Left ventricle myocardium inferior (tissue), 1 donor: ENCODE measurements around the gene NOS1AP. TPM values are rescaled to one million over a fixed set of nuclear protein-coding genes. Genes with fewer than 3 reads are reported as not detected.

Experiments
- DNase-seq: peaks from one replicate; pipeline ENCODE4 v3.0.0-alpha.2; 2020
- H3K27ac ChIP-seq: fragments of 200-600 bp; replicated peaks from 2 replicates; pipeline ENCODE4 v1.8.0; 2021
- H3K27me3 ChIP-seq: fragments of 200-600 bp; 2 replicates; pipeline ENCODE4 v1.8.0; 2021; ENCODE audit warnings: low read depth
- H3K36me3 ChIP-seq: fragments of 200-600 bp; 2 replicates; pipeline ENCODE4 v1.8.0; 2021
- H3K4me1 ChIP-seq: fragments of 200-600 bp; 2 replicates; pipeline ENCODE4 v1.8.0; 2021
- H3K4me3 ChIP-seq: fragments of 200-600 bp; 2 replicates; pipeline ENCODE4 v1.8.0; 2021; ENCODE audit warnings: mild to moderate bottlenecking, moderate library complexity
- H3K9me3 ChIP-seq: fragments of 200-600 bp; replicated peaks from 2 replicates; pipeline ENCODE4 v1.8.0; 2021
- intact Hi-C: fragments of 100-400 bp; cut with micrococcal nuclease; formaldehyde crosslinking; loops from one replicate; pipeline ENCODE4 v1.11.0; 2022
- total RNA-seq: library from RNA; stranded (reverse); fragmentation: NEBNext Ultra II Directional; extraction: Animal tissue kit (Norgen Biotek cat#: 25700); gene quantifications from one replicate; pipeline ENCODE4 v1.2.1, GENCODE V29; 2021
- TF ChIP-seq, protein P1 (sequence below): fragments of 200-600 bp; IDR thresholded peaks from 2 replicates; pipeline ENCODE4 v1.8.0; 2021; ENCODE audit warnings: antibody characterized with exemption, mild to moderate bottlenecking, borderline replicate concordance
- donor health status: DM: no; HTN: yes; CAD: no; lungs with severe emphysema.

NOS1AP gene
- total RNA-seq, 1 donor from 2014 or later = 6.2 TPM

- intact Hi-C loops = no loop called here
- Histone ChIP-seq H3K36me3 (no peaks in the 10 kb centered on the region), H3K4me1 (peaks cover 2% of the 10 kb centered on the region), H3K27me3 (no peaks in the 10 kb centered on the region), H3K4me3 (no peak overlapping the region), H3K27ac (no peak overlapping the region), H3K9me3 (no peaks in the 10 kb centered on the region)
- no peak for DNase-seq
- TF ChIP-seq, protein P1, sequence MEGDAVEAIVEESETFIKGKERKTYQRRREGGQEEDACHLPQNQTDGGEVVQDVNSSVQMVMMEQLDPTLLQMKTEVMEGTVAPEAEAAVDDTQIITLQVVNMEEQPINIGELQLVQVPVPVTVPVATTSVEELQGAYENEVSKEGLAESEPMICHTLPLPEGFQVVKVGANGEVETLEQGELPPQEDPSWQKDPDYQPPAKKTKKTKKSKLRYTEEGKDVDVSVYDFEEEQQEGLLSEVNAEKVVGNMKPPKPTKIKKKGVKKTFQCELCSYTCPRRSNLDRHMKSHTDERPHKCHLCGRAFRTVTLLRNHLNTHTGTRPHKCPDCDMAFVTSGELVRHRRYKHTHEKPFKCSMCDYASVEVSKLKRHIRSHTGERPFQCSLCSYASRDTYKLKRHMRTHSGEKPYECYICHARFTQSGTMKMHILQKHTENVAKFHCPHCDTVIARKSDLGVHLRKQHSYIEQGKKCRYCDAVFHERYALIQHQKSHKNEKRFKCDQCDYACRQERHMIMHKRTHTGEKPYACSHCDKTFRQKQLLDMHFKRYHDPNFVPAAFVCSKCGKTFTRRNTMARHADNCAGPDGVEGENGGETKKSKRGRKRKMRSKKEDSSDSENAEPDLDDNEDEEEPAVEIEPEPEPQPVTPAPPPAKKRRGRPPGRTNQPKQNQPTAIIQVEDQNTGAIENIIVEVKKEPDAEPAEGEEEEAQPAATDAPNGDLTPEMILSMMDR = no peak
Measured at GRCh38 chr1:162252214-162252613, 182.7 kb downstream of the NOS1AP start.

DNA sequence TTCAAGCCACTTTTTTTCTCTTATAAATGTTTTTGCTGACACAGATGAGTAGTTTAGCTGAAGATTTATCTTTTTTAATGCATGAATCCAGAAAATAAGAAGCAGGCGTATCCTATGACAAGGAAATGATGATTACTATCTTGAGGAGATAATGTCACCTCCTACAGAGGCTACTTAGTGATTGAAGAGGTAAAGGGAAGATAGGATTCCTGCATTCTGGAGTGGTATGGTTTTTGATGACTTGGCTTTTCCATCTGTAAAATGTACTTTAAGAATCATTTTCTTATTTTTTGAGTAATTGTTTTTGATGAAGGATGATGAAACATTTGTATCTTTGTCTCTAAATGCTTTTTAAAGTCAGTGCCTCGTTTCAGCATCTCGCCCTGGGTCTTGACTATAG, 184.3 kb downstream of the NOS1AP start:
- Histone ChIP-seq H3K36me3 (no peaks in the 10 kb centered on the region), H3K27ac (no peak overlapping the region), H3K9me3 (no peaks in the 10 kb centered on the region), H3K27me3 (no peaks in the 10 kb centered on the region), H3K4me3 (no peak overlapping the region), H3K4me1 (no peaks in the 10 kb centered on the region)
- intact Hi-C loops = no loop called here
- TF ChIP-seq, protein P1 = no peak
- DNase-seq = no peak

DNA sequence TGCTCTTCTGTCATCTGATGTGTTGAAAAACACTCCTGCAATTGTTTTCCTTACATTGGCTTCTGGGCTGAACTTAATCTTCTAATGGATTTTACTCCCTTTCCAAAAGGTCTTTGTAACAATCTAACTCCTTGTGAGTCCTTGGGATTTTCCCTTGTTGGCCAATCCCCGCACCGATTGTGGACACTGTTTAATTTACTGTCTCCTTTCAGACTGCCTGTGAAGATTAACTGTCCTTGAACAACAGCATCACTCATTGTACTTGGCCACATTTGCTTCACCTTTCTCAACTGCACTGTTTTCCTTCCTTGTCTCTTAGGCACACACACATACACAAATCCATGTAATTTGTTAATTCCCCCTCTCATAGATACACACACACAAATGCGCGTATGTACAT, 186.8 kb downstream of the NOS1AP start:
- Histone ChIP-seq H3K4me3 (no peak overlapping the region), H3K36me3 (no peaks in the 10 kb centered on the region), H3K9me3 (no peaks in the 10 kb centered on the region), H3K27me3 (no peaks in the 10 kb centered on the region), H3K27ac (no peak overlapping the region), H3K4me1 (no peaks in the 10 kb centered on the region)
- no peak for DNase-seq
- intact Hi-C loops = no loop called here
- TF ChIP-seq, protein P1 = no peak

DNA sequence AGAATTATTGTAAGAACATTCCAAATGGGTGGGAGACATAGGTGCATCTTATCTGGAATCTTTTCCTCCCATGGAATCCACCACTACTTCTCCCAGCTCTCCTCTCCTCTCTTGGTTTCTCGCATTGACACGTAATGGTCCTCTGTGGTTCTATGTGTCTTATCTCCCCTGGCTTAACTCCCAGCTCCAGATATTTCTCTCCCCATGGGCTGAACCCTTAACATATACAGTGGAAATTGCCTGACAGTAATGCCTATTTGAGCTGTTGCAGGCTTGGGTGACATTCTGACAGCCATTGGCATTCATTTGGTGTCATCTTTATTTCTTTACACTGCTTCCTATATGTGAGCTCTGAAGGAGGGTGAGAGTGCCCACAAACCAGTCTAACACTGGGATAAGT, 188.9 kb downstream of the NOS1AP start:
- no peaks in the 10 kb centered on the region for H3K4me1 ChIP-seq
- TF ChIP-seq, protein P1 = no peak
- no peak for DNase-seq
- H3K4me3 ChIP-seq = no peak overlapping the region
- H3K9me3 ChIP-seq = no peaks in the 10 kb centered on the region
- no peaks in the 10 kb centered on the region for H3K27me3 ChIP-seq
- no peak overlapping the region for H3K27ac ChIP-seq
- no peaks in the 10 kb centered on the region for H3K36me3 ChIP-seq
- intact Hi-C loops = no loop called here

GRCh38 chr1:162259894-162260455, 190.5 kb downstream of the NOS1AP start:
- TF ChIP-seq, protein P1 = no peak
- Histone ChIP-seq H3K36me3 (no peaks in the 10 kb centered on the region), H3K4me1 (no peaks in the 10 kb centered on the region), H3K9me3 (no peaks in the 10 kb centered on the region), H3K27ac (no peak overlapping the region), H3K4me3 (no peak overlapping the region), H3K27me3 (no peaks in the 10 kb centered on the region)
- intact Hi-C loops = no loop called here
- no peak for DNase-seq
